Mucosa of gallbladder (tissue), 1 donor: Measurements from ENCODE around the gene ARGFX. TPM values are rescaled to one million over a fixed set of nuclear protein-coding genes. Genes with fewer than 3 reads are reported as not detected.
"Not testable (repeated sequence)": the region's sequence is repeated elsewhere in the genome, so short reads cannot be mapped to it uniquely, and the experiment has no call there.

ENCODE experiments used
- DNase-seq: peaks from one replicate; pipeline ENCODE4 v3.0.0-alpha.2; 2020; ENCODE audit warnings: low spot score
- total RNA-seq: library from RNA; stranded (reverse); gene quantifications from one replicate; pipeline ENCODE4 v1.2.1, GENCODE V29; 2021
- donor health status: DM: no; HTN: no; CAD: no.

Gene ARGFX
- total RNA-seq, 1 donor from 2014 or later, result not detected

DNA sequence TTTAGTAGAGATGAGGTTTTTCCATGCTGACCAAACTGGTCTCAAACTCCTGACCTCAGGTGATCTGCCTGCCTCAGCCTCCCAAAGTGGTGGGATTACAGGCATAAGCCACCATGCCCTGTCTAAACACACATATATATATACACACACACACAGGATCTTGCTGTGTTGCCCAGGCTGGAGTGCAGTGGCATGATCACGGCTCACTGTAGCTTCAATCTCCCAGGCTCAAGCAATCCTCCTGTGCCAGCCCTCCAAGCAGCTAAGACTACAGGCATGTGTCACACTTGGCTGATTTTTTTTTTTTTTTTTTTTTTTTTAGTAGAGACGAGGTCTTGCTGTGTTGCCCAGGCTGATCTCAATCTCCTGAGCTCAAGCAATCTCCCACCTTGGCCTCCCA lies 32.2 kb downstream of the ARGFX start:
- not testable (repeated sequence) for DNase-seq

DNA sequence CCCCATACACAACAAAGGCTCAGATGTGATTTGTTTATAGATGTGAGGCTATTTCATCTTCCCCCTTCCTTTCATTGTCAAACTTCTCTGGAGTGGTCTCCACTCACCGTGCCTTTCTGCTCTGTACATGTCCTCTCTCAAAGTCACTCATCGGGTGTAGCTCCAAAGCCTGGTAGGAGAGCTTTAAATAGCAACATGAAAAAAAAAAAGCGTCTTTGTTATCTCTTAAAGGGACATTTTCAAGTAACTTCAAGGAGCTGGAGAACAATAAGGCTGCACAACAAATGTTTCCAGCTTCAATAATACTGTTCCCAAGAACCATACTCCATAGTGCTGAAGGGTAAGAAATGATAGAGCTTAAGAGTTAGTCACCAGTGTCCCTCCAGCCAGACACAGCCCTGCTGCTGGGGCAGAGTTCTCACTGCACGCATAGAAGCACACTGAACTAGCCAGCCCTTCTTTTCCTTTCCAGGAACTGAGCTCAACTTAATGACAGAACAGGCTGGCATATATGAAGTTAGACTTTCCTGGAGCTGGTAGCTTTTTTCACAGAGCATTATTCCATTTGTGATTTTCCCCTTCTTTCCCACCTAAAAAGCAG lies 33.6 kb downstream of the ARGFX start:
- DNase-seq, result no peak

DNA sequence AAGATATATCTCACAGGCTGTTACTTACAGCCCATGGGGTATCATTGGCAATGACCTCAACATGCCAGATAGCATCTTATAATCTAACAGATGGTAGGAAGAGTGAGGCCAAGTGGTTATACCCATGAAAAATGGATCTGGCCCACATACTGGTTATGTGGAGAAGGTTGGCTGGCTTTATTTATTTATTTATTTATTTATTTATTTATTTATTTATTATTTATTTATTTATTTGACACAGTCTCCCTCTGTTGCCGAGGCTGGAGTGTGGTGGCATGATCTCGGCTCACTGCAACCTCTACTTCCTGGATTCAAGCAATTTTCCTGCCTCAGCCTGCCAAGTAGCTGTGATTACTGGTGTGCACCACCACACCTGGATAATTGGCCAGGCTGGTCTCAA lies 37.0 kb downstream of the ARGFX start:
- no peak for DNase-seq

DNA sequence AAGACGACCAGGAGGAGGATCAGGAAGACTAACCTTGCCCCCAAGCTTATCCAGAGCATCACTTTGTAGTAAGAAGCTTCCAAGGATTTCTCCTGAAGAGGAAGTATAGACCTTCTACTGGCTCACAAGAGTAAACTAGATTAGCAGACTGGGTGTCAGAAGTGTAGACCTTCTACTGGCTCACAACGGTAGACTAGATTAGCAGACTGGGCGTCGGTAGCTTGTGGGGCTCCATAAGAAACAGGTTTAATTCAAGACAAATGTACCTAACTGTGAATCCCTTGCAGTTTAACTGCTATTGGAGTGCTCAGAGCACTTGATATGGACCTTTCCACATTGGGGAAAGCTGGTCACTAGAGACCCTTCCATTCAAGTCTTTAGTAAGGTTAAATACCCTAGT lies 38.4 kb downstream of the ARGFX start:
- DNase-seq, result no peak

Other genes starting within 250 kb of the ARGFX start
- 0.37 TPM for gene POLQ, start 22.0 kb upstream of the ARGFX start, total RNA-seq
- gene FBXO40, start 25.4 kb downstream of the ARGFX start, total RNA-seq, result 0.03 TPM
- gene HCLS1, start 93.0 kb downstream of the ARGFX start, total RNA-seq, result 48.7 TPM
- 79.9 TPM for gene GOLGB1, start 181.8 kb downstream of the ARGFX start, total RNA-seq